Upper lobe of left lung (tissue), 4 donors: ENCODE data around the gene GORASP1.

ENCODE experiments used
- CTCF ChIP-seq, 6 experiments: fragments of 450-650 bp in 4 of 6; fragments of 200-600 bp in 2 of 6; sonication (generic) in 2 of 6; IDR thresholded peaks; one replicate each; pipeline ENCODE4 v1.5.1; 2016 to 2019; ENCODE audit warnings: antibody characterized with exemption in 6 of 6
- EP300 ChIP-seq, 4 donors: sonication (generic); formaldehyde crosslinking; IDR thresholded peaks; one replicate each; pipeline ENCODE4 v1.5.1; 2017; ENCODE audit warnings: antibody characterized with exemption in 4 of 4, control low read depth in 2 of 4
- POLR2A ChIP-seq, 4 donors: fragments of 450-650 bp; IDR thresholded peaks; one replicate each; pipeline ENCODE4 v1.5.1; 2016 to 2017; ENCODE audit warnings: antibody characterized with exemption in 4 of 4, mild to moderate bottlenecking in 2 of 4
- POLR2AphosphoS5 ChIP-seq, 2 donors: sonication (generic); formaldehyde crosslinking; IDR thresholded peaks; one replicate each; pipeline ENCODE4 v1.5.1; 2017; ENCODE audit warnings: antibody characterized with exemption in 2 of 2

DNA sequence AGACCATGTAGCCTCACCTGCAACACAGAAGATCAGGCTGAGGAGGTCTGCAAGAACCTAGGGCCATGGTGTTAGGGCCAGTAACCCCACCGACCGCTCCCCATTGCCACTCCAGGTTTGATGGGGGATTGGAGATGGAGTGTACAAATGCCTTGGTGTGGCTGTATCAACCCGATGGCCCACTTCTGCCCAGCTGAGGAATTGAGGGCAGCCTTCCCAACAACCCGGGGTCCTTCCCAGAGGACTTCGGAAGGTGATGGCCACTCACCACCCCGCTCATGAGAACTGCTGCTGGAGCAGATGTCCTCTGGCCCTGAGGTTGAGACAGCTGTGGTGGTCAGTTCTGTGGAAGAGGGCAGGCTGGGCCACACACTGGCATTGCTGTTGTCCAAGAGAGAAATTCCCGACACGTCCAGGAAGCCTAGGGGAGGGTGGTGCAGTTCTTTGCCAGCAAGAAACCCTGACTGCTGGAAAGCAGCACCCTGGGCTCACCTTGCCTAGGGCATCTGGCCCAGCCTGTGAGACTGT lies 8.9 kb downstream of the GORASP1 start:
- TF ChIP-seq CTCF (IDR thresholded peaks at IDR 0.05) (no peak), POLR2A (IDR thresholded peaks at IDR 0.05) (no peak), POLR2AphosphoS5 (IDR thresholded peaks at IDR 0.05) (no peak), EP300 (IDR thresholded peaks at IDR 0.05) (no peak)
